HG03354 (cell line): ENCODE results near the gene TBCD.

Experiments used
- ATAC-seq: cut with Tn5 transposase; IDR thresholded peaks from one replicate; pipeline ENCODE4 v1.9.1; 2021; ENCODE audit warnings: mild to moderate bottlenecking; ENCODE audit not compliant: unreplicated experiment, poor library complexity, severe bottlenecking

Gene TBCD

GRCh38 chr17:82890926-82891678 is 139.2 kb downstream of the TBCD start:
- ATAC-seq = no peak

GRCh38 chr17:82891911-82892310 is 140.0 kb downstream of the TBCD start:
- no peak for ATAC-seq

GRCh38 chr17:82892899-82893565 is 141.2 kb downstream of the TBCD start:
- ATAC-seq = no peak

- ATAC-seq = no peak
Observed at GRCh38 chr17:82893779-82894178, 141.9 kb downstream of the TBCD start.

- ATAC-seq = no peak
Observed at GRCh38 chr17:82894389-82894788, 142.5 kb downstream of the TBCD start.

- ATAC-seq = no peak
Observed at GRCh38 chr17:82895087-82895486, 143.2 kb downstream of the TBCD start.

GRCh38 chr17:82896071-82897000 is 144.5 kb downstream of the TBCD start:
- ATAC-seq = no peak

- ATAC-seq = no peak
Observed at GRCh38 chr17:82897514-82898249, 145.8 kb downstream of the TBCD start.

GRCh38 chr17:82898976-82899514 is 147.2 kb downstream of the TBCD start:
- ATAC-seq = no peak

- ATAC-seq = no peak
Observed at GRCh38 chr17:82899941-82900340, 148.1 kb downstream of the TBCD start.

GRCh38 chr17:82900741-82901140 is 148.9 kb downstream of the TBCD start:
- no peak for ATAC-seq

GRCh38 chr17:82901356-82901755 is 149.5 kb downstream of the TBCD start:
- ATAC-seq = no peak

GRCh38 chr17:82901856-82902255 is 150.0 kb downstream of the TBCD start:
- ATAC-seq = no peak

GRCh38 chr17:82902972-82903874 is 151.4 kb downstream of the TBCD start:
- no peak for ATAC-seq

GRCh38 chr17:82905130-82905529 is 153.3 kb downstream of the TBCD start:
- ATAC-seq = no peak

GRCh38 chr17:82907797-82908542 is 156.1 kb downstream of the TBCD start:
- ATAC-seq = no peak

GRCh38 chr17:82908543-82909160 is 156.8 kb downstream of the TBCD start:
- ATAC-seq = no peak
